K562 (cell line): ENCODE measurements around the gene CPOX. TPM values are rescaled to one million over a fixed set of nuclear protein-coding genes. Genes with fewer than 3 reads are reported as not detected.

Experiments
- ATAC-seq: fragments of 200-7000 bp; cut with Tn5 transposase; 3 replicates; pipeline ENCODE4 v1.9.1; 2020; ENCODE audit warnings: moderate library complexity
- BruUV-seq: library from RNA; stranded (reverse); fragments of 400-500 nt; replicated peaks from 2 replicates; lab custom pipeline; 2021; lab: Mats Ljungman, UMichigan
- CTCF ChIA-PET: fragments of 300-600 bp; formaldehyde crosslinking; extraction: SDS; loops from one replicate; lab custom pipeline; 2021; ENCODE audit warnings: low intra/inter-chr PET ratio; lab: Yijun Ruan, JAX
- POLR2A ChIA-PET: fragments of 300-600, 350-650 bp; sonication (Branson Sonifier 250); formaldehyde crosslinking; extraction: SDS; loops from one replicate; lab custom pipeline; 2021; ENCODE audit warnings: antibody characterized with exemption, inconsistent platforms; lab: Yijun Ruan, JAX
- DNase-seq, 4 experiments: peaks; one replicate each; pipeline versions ENCODE4 v3.0.0 to v3.0.0-alpha.2; 2011 to 2018; ENCODE audit warnings: low spot score in 3 of 4, mixed read lengths in 3 of 4; ENCODE audit errors: extremely low read depth in 1 of 4
- FAIRE-seq: peaks from 2 replicates; lab custom pipeline; 2011; peaks lifted over from hg19 to GRCh38; lab: Jason Lieb, UNC
- H2AFZ ChIP-seq: 2 replicates; pipeline ENCODE4 v1.6.0; 2011; ENCODE audit warnings: low read depth, low read length, control low read depth, inconsistent platforms
- H3K27ac ChIP-seq: fragments of 200-600 bp; 3 replicates; pipeline ENCODE4 v1.8.0; 2011; ENCODE audit warnings: low read depth, mild to moderate bottlenecking, control low read depth, inconsistent platforms, low read length, moderate library complexity, mixed read lengths; ENCODE audit errors: extremely low read depth
- H3K27me3 ChIP-seq, 2 experiments: fragments of 300-600 bp in 1 of 2; 2 replicates in 1 of 2; 3 replicates in 1 of 2; pipeline versions ENCODE4 v1.6.0 to v1.8.0; 2011; ENCODE audit warnings: inconsistent platforms in 2 of 2, low read length in 2 of 2, mild to moderate bottlenecking in 1 of 2, mixed read lengths in 1 of 2, moderate library complexity in 1 of 2; ENCODE audit not compliant: control insufficient read depth in 2 of 2, insufficient read depth in 2 of 2
- H3K36me3 ChIP-seq: fragments of 300-600 bp; 3 replicates; pipeline ENCODE4 v1.8.0; 2011; ENCODE audit warnings: mild to moderate bottlenecking, low read length, inconsistent platforms; ENCODE audit not compliant: control insufficient read depth, insufficient read depth
- H3K4me1 ChIP-seq, 2 experiments: fragments of 200-600 bp in 1 of 2; replicated peaks in 1 of 2; 2 replicates in 1 of 2; 3 replicates in 1 of 2; pipeline versions ENCODE4 v1.5.1 to v1.8.0; 2011; ENCODE audit warnings: inconsistent platforms in 2 of 2, low read length in 2 of 2, mild to moderate bottlenecking in 1 of 2, mixed read lengths in 1 of 2, moderate library complexity in 1 of 2; ENCODE audit not compliant: control insufficient read depth in 2 of 2, insufficient read depth in 2 of 2
- H3K4me2 ChIP-seq: 2 replicates; pipeline ENCODE4 v1.6.1; 2011; ENCODE audit warnings: low read length, control low read depth, inconsistent platforms, mixed read lengths; ENCODE audit not compliant: insufficient read depth
- H3K4me3 ChIP-seq: fragments of 200-600 bp; sonication (generic), shearing (Covaris generic); 2 replicates; pipeline ENCODE4 v1.5.1; 2016; ENCODE audit warnings: control low read depth, inconsistent platforms
- H3K79me2 ChIP-seq: fragments of 200-600 bp; 3 replicates; pipeline ENCODE4 v1.8.0; 2011; ENCODE audit warnings: low read length, inconsistent platforms; ENCODE audit not compliant: control insufficient read depth, insufficient read depth
- H3K9ac ChIP-seq, 2 experiments: 2 replicates each; pipeline versions ENCODE4 v1.6.0 to v1.6.1; 2011; ENCODE audit warnings: low read depth in 2 of 2, low read length in 2 of 2, control low read depth in 1 of 2, inconsistent platforms in 1 of 2, mild to moderate bottlenecking in 1 of 2, mixed read lengths in 1 of 2; ENCODE audit not compliant: insufficient read depth in 1 of 2
- H3K9me1 ChIP-seq: one replicate; pipeline ENCODE4 v1.6.0; 2011; ENCODE audit warnings: inconsistent platforms, mild to moderate bottlenecking, low read length, moderate library complexity; ENCODE audit not compliant: control insufficient read depth, insufficient read depth
- H3K9me3 ChIP-seq: replicated peaks from 2 replicates; pipeline ENCODE4 v1.5.1; 2011; ENCODE audit warnings: low read depth, low read length, inconsistent platforms; ENCODE audit not compliant: control insufficient read depth, insufficient read depth
- H4K20me1 ChIP-seq: replicated peaks from 2 replicates; pipeline ENCODE4 v1.6.1; 2011; ENCODE audit warnings: low read length, inconsistent platforms, mixed read lengths; ENCODE audit not compliant: control insufficient read depth, insufficient read depth
- CREM ChIP-seq: IDR thresholded peaks from 2 replicates; pipeline ENCODE4 v1.6.1; 2014; ENCODE audit warnings: antibody characterized with exemption, low read depth
- GABPA ChIP-seq: fragments of 200-800 bp; sonication (Bioruptor generic); conservative IDR thresholded peaks from 2 replicates; pipeline ENCODE4 v1.6.1; 2016; ENCODE audit warnings: low read depth, missing genetic modification characterization, missing compliant biosample characterization
- HDAC1 ChIP-seq, 2 experiments: fragments of 450-650 bp; IDR thresholded peaks; 2 replicates each; pipeline ENCODE4 v1.6.1; 2016 to 2017; ENCODE audit warnings: inconsistent platforms in 1 of 2, mild to moderate bottlenecking in 1 of 2, moderate library complexity in 1 of 2
- HDAC8 ChIP-seq: fragments of 450-650 bp; IDR thresholded peaks from 2 replicates; pipeline ENCODE4 v1.6.1; 2016; ENCODE audit warnings: mild to moderate bottlenecking, missing genetic modification characterization, moderate library complexity, missing compliant biosample characterization
- JUN ChIP-seq, 2 experiments: sonication (generic) in 1 of 2; formaldehyde crosslinking in 1 of 2; IDR thresholded peaks; 2 replicates each; pipeline versions ENCODE4 v1.6.1 to v1.8.0; 2012 to 2022; ENCODE audit warnings: borderline replicate concordance in 2 of 2, mild to moderate bottlenecking in 2 of 2, improper control_type of control experiment in 1 of 2, low read depth in 1 of 2, low read length in 1 of 2, missing genetic modification reagents in 1 of 2
- NR2C1 ChIP-seq, 2 experiments: fragments of 450-650 bp; IDR thresholded peaks; 2 replicates each; pipeline ENCODE4 v1.6.1; 2017; ENCODE audit warnings: mild to moderate bottlenecking in 2 of 2, antibody characterized with exemption in 1 of 2, inconsistent platforms in 1 of 2, missing compliant biosample characterization in 1 of 2, missing genetic modification characterization in 1 of 2
- PURB ChIP-seq: sonication (generic); formaldehyde crosslinking; IDR thresholded peaks from 2 replicates; pipeline ENCODE4 v1.9.0; 2021; ENCODE audit warnings: low read depth, mild to moderate bottlenecking, missing genetic modification reagents
- WGBS: fragments of 100-300 bp; shearing (Covaris generic); methylation state at CpG from one replicate; pipeline ENCODE4 v1.1.6; 2016; ENCODE audit warnings: low coverage, mixed read lengths; ENCODE audit not compliant: insufficient coverage; ENCODE audit errors: missing lambda C conversion rate; 5-methylcytosine and 5-hydroxymethylcytosine counted together
- in situ Hi-C: fragments of 300-500 bp; cut with MboI; formaldehyde crosslinking; loops from 4 replicates; pipeline ENCODE4 v1.15.0; 2018; ENCODE audit warnings: inconsistent platforms, mixed read lengths
- intact Hi-C: fragments of 100-400 bp; cut with micrococcal nuclease; formaldehyde crosslinking; loops from 2 replicates; pipeline ENCODE4 v1.14.2; 2022
- polyA plus RNA-seq, 8 experiments: library from polyadenylated mRNA; depleted of rRNA in 4 of 8; stranded (reverse) in 5 of 8; unstranded in 3 of 8; fragments of >200 nt; fragmentation: Nextera tagmentation in 2 of 8; fragmentation: Illumina TruSeq in 1 of 8; extraction: Ambion mirVana in 2 of 8; extraction: Trizol in 1 of 8; gene quantifications; 2 replicates each; pipeline versions ENCODE4 v1.2.1 to v1.2.3, GENCODE V29; 2011 to 2014; ENCODE audit warnings: inconsistent platforms in 1 of 8, missing spikeins in 1 of 8
- total RNA-seq, 7 experiments: library from RNA; depleted of rRNA in 6 of 7; stranded (reverse); fragments of >200 nt in 6 of 7; fragmentation: Illumina TruSeq in 2 of 7; extraction: Trizol in 2 of 7; gene quantifications; 2 replicates each; pipeline versions ENCODE4 v1.2.1 to v1.2.3, GENCODE V29; 2011 to 2021; ENCODE audit warnings: low replicate concordance in 1 of 7
- TF ChIP-seq, protein P1 (sequence below): sonication (generic); formaldehyde crosslinking; IDR thresholded peaks from 2 replicates; pipeline ENCODE4 v1.8.0; 2023; ENCODE audit warnings: mild to moderate bottlenecking, missing genetic modification reagents
- TF ChIP-seq, protein P2 (sequence below), 2 experiments: fragments of 250-450 bp in 1 of 2; fragments of 450-650 bp in 1 of 2; sonication (Bioruptor Pico) in 1 of 2; IDR thresholded peaks; 2 replicates each; pipeline versions ENCODE4 v1.6.1 to v1.8.0; 2016 to 2021; ENCODE audit warnings: mild to moderate bottlenecking in 2 of 2, moderate library complexity in 2 of 2, missing compliant biosample characterization in 1 of 2, missing genetic modification characterization in 1 of 2
- TF ChIP-seq, protein P3 (sequence below): fragments of 450-650 bp; IDR thresholded peaks from 2 replicates; pipeline ENCODE4 v1.6.1; 2016; ENCODE audit warnings: low read depth, mild to moderate bottlenecking, moderate library complexity
- TF ChIP-seq, protein P4 (sequence below): fragments of 250-450 bp; sonication (Bioruptor Pico); IDR thresholded peaks from 2 replicates; pipeline ENCODE4 v1.8.0; 2022; ENCODE audit warnings: moderate library complexity, mild to moderate bottlenecking, inconsistent platforms
- TF ChIP-seq, protein P5 (sequence below): fragments of 450-650 bp; IDR thresholded peaks from 2 replicates; pipeline ENCODE4 v1.6.1; 2017; ENCODE audit warnings: antibody characterized with exemption, mild to moderate bottlenecking

Gene CPOX
- total and polyA plus RNA-seq, 9 of the 15 experiments (the other 6 are each of a cell fraction or from before 2014, with no cell fraction given): 14.6 to 82.1 (median 24.8) TPM

DNA sequence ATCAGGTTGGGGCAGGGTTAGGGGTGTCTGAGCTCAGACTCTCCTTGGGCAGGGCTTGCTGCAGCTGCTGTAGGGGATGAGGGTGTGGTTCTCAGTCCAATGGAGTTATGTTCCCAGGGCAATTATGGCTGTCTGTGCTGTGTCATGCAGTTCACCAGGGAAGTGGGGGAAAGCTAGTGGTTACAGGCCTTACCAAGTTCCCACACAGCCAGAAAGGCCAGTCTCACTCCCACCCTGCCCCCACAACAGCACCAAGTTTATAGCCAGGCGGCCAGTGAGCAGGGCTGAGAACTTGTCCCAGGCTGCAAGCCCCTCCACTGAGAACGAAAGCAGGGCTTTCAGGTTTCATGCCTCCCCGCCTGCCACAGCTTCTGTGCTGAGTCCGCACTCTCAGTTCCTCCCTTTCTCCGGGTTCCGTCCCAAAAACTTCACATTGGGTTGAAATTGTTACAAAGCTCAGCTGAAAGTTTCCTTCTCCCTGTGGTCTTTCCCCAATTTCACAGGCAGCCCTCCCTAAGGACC lies 19.6 kb upstream of the CPOX start:
- H3K4me3 ChIP-seq: no peak overlapping the region
- intact Hi-C loops (no loop called here), in situ Hi-C loops (no loop called here)
- no peaks in the 10 kb centered on the region for H3K4me1 ChIP-seq
- no peak overlapping the region for H3K9ac ChIP-seq
- FAIRE-seq (no peak), ATAC-seq (peak; percentile 26), DNase-seq (no peak)
- no peak overlapping the region for H3K27ac ChIP-seq
- H3K79me2 ChIP-seq: no peaks in the 10 kb centered on the region
- BruUV-seq: no TSS peak
- H2AFZ ChIP-seq: peak overlapping the region; percentile 72
- H3K4me2 ChIP-seq: no peak overlapping the region
- no peaks in the 10 kb centered on the region for H4K20me1 ChIP-seq
- POLR2A ChIA-PET: interaction anchor here (0.5 kb wide), 1 partner anchor 11 kb away, joined by 3 read pairs; no protein-coding TSS in a partner anchor
- CTCF ChIA-PET: no interaction called here
- 65% methylated on average over 5 of the region's 6 CpGs for WGBS
- H3K27me3 ChIP-seq: no peaks in the 10 kb centered on the region
- no peaks in the 10 kb centered on the region for H3K9me1 ChIP-seq
- no peaks in the 10 kb centered on the region for H3K36me3 ChIP-seq
- H3K9me3 ChIP-seq: no peaks in the 10 kb centered on the region
- TF ChIP-seq, protein P1, sequence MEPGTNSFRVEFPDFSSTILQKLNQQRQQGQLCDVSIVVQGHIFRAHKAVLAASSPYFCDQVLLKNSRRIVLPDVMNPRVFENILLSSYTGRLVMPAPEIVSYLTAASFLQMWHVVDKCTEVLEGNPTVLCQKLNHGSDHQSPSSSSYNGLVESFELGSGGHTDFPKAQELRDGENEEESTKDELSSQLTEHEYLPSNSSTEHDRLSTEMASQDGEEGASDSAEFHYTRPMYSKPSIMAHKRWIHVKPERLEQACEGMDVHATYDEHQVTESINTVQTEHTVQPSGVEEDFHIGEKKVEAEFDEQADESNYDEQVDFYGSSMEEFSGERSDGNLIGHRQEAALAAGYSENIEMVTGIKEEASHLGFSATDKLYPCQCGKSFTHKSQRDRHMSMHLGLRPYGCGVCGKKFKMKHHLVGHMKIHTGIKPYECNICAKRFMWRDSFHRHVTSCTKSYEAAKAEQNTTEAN (CRISPR knock-in tag): no peak
- TF ChIP-seq JUN (IDR thresholded peaks at IDR 0.05; ENCODE audit: borderline replicate concordance, low read depth, low read length) (no peak), JUN (CRISPR knock-in tag; IDR thresholded peaks at IDR 0.05; ENCODE audit: borderline replicate concordance) (no peak), NR2C1 (IDR thresholded peaks at IDR 0.05) (no peak), NR2C1 (tag; IDR thresholded peaks at IDR 0.05) (no peak), PURB (no peak), GABPA (tag) (no peak), CREM (no peak), HDAC8 (tag) (no peak), HDAC1 (IDR thresholded peaks at IDR 0.05) (no peak)
- TF ChIP-seq, protein P2, sequence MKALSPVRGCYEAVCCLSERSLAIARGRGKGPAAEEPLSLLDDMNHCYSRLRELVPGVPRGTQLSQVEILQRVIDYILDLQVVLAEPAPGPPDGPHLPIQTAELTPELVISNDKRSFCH (CRISPR knock-in tag; IDR thresholded peaks at IDR 0.05): no peak
- TF ChIP-seq, protein P2 (tag; IDR thresholded peaks at IDR 0.05): no peak
- TF ChIP-seq, protein P3, sequence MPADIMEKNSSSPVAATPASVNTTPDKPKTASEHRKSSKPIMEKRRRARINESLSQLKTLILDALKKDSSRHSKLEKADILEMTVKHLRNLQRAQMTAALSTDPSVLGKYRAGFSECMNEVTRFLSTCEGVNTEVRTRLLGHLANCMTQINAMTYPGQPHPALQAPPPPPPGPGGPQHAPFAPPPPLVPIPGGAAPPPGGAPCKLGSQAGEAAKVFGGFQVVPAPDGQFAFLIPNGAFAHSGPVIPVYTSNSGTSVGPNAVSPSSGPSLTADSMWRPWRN: no peak
- TF ChIP-seq, protein P4, sequence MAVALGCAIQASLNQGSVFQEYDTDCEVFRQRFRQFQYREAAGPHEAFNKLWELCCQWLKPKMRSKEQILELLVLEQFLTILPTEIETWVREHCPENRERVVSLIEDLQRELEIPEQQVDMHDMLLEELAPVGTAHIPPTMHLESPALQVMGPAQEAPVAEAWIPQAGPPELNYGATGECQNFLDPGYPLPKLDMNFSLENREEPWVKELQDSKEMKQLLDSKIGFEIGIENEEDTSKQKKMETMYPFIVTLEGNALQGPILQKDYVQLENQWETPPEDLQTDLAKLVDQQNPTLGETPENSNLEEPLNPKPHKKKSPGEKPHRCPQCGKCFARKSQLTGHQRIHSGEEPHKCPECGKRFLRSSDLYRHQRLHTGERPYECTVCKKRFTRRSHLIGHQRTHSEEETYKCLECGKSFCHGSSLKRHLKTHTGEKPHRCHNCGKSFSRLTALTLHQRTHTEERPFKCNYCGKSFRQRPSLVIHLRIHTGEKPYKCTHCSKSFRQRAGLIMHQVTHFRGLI (CRISPR knock-in tag): no peak
- TF ChIP-seq, protein P5, sequence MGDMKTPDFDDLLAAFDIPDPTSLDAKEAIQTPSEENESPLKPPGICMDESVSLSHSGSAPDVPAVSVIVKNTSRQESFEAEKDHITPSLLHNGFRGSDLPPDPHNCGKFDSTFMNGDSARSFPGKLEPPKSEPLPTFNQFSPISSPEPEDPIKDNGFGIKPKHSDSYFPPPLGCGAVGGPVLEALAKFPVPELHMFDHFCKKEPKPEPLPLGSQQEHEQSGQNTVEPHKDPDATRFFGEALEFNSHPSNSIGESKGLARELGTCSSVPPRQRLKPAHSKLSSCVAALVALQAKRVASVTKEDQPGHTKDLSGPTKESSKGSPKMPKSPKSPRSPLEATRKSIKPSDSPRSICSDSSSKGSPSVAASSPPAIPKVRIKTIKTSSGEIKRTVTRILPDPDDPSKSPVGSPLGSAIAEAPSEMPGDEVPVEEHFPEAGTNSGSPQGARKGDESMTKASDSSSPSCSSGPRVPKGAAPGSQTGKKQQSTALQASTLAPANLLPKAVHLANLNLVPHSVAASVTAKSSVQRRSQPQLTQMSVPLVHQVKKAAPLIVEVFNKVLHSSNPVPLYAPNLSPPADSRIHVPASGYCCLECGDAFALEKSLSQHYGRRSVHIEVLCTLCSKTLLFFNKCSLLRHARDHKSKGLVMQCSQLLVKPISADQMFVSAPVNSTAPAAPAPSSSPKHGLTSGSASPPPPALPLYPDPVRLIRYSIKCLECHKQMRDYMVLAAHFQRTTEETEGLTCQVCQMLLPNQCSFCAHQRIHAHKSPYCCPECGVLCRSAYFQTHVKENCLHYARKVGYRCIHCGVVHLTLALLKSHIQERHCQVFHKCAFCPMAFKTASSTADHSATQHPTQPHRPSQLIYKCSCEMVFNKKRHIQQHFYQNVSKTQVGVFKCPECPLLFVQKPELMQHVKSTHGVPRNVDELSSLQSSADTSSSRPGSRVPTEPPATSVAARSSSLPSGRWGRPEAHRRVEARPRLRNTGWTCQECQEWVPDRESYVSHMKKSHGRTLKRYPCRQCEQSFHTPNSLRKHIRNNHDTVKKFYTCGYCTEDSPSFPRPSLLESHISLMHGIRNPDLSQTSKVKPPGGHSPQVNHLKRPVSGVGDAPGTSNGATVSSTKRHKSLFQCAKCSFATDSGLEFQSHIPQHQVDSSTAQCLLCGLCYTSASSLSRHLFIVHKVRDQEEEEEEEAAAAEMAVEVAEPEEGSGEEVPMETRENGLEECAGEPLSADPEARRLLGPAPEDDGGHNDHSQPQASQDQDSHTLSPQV: no peak
